Fibroblast of villous mesenchyme (primary cell): ENCODE data around the gene STUM. TPM values are rescaled to one million over a fixed set of nuclear protein-coding genes. Genes with fewer than 3 reads are reported as not detected.

Experiments
- DNase-seq: peaks from one replicate; pipeline ENCODE4 v3.0.0-alpha.2; 2010; ENCODE audit warnings: low read depth
- H3K4me3 ChIP-seq: 2 replicates; pipeline ENCODE4 v1.5.1; 2011; ENCODE audit warnings: low read depth, mild to moderate bottlenecking, low read length
- total RNA-seq: library from RNA; depleted of rRNA; stranded (reverse); fragments of >200 nt; gene quantifications from 2 replicates; pipeline ENCODE4 v1.2.3, GENCODE V29; 2012
- TF ChIP-seq, protein P1 (sequence below): IDR thresholded peaks from 2 replicates; pipeline ENCODE4 v1.5.1; 2012; ENCODE audit warnings: low read depth, mild to moderate bottlenecking, low read length; ENCODE audit not compliant: insufficient read depth

The STUM gene
- total RNA-seq, 1 donor: under 0.01 TPM

DNA sequence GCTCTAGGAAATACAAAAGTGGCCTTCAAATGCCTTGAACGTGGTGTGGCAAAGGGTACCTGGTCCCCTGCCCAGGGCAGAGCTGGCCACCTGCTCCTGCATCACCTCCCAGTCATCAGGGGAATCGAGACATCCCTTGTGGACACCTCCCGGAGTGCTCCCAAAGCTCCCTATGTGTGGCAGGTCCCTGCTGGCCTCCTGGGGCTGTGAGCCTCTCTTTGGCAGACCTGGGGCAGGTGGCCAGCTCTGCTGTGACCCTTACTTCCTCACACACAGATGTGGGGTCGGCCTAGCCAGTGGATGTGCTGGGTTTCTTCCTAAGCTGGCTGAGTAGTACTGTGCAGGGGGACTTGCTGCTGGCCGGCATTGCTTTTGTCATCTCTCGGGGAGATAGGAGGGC lies 104.0 kb downstream of the STUM start:
- TF ChIP-seq, protein P1, sequence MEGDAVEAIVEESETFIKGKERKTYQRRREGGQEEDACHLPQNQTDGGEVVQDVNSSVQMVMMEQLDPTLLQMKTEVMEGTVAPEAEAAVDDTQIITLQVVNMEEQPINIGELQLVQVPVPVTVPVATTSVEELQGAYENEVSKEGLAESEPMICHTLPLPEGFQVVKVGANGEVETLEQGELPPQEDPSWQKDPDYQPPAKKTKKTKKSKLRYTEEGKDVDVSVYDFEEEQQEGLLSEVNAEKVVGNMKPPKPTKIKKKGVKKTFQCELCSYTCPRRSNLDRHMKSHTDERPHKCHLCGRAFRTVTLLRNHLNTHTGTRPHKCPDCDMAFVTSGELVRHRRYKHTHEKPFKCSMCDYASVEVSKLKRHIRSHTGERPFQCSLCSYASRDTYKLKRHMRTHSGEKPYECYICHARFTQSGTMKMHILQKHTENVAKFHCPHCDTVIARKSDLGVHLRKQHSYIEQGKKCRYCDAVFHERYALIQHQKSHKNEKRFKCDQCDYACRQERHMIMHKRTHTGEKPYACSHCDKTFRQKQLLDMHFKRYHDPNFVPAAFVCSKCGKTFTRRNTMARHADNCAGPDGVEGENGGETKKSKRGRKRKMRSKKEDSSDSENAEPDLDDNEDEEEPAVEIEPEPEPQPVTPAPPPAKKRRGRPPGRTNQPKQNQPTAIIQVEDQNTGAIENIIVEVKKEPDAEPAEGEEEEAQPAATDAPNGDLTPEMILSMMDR: no peak
- no peak for DNase-seq
- H3K4me3 ChIP-seq: no peak overlapping the region

DNA sequence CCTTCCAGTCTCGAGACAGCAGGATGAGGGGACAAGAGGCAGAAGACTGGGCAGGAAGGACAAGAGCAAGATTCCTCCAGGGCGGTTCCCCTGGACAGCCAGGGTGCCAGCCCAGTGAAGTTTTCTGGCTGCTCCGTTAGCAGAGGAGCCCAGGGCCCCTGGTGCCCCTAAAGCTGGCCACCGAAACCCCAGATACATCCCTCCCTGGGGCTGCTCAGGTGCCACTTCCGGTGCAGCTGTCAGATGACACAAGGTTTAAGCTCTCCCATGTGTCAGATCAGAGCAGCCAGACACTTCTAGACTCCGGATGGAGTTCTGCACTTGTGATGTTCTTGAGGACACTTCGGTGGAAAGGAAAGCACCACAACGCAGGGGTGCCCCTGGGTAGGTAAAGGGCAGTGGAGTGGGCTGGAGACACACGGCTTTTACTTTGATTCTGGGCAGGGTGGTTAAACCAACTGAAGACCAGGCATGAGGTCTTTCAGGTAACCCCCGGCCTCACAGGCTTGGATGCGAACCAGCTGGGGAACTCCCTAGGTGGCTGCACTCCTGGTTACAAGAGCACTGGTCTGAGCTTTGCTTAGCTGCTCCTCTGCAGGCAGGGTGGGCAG lies 104.9 kb downstream of the STUM start:
- H3K4me3 ChIP-seq: no peak overlapping the region
- TF ChIP-seq, protein P1: no peak
- no peak for DNase-seq

DNA sequence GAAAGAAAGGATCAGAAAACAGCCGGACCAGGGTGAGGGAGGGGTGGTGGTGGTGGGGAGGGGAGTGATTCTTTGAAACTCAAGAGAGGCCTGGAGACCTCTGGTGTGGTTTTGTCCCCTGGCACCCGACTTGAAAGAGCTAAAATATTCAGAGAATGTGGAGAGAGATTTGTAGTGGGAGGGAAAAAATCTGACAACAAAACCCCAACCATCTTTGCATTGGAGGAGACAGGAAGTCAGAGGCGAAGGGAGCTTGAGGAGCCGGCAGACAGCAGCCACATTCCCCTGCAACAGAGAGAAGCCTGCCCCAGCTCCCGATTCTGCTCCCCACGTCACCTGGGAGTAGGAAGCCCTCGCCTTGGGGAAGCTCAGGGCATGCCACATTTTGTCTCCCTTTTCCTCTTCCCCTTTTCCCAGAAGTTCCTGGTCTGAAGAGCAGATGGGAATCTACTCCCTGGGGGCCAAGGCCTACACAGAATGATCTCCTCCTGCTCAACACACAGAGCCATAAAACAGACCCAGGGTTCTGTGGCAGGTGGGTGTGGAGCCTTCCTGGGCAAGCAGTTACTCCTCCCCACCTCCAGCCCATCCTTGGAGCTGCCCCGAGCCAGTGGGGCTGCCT lies 105.6 kb downstream of the STUM start:
- TF ChIP-seq, protein P1: no peak
- DNase-seq: peak; percentile 39
- no peak overlapping the region for H3K4me3 ChIP-seq

DNA sequence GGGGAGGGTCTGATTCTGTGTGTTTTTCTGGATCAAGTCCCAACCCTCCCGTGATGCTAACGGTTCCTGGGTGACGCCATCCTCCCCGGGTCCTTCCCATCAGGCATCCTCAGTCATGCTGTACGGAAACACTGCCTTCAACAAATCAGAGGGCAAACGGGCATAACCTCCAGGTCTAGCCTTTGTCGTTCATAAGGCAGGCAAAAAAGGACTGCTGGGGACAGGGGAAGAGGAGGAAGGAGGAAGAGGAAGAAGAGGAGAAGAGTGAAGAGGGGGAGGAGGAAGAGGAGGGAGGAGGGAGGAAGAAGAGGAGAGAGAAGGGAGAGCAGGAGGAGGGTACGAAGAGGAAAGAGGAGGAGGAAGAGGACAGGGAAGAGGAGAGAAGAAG lies 106.1 kb downstream of the STUM start:
- DNase-seq: no peak
- H3K4me3 ChIP-seq: no peak overlapping the region
- TF ChIP-seq, protein P1: no peak

DNA sequence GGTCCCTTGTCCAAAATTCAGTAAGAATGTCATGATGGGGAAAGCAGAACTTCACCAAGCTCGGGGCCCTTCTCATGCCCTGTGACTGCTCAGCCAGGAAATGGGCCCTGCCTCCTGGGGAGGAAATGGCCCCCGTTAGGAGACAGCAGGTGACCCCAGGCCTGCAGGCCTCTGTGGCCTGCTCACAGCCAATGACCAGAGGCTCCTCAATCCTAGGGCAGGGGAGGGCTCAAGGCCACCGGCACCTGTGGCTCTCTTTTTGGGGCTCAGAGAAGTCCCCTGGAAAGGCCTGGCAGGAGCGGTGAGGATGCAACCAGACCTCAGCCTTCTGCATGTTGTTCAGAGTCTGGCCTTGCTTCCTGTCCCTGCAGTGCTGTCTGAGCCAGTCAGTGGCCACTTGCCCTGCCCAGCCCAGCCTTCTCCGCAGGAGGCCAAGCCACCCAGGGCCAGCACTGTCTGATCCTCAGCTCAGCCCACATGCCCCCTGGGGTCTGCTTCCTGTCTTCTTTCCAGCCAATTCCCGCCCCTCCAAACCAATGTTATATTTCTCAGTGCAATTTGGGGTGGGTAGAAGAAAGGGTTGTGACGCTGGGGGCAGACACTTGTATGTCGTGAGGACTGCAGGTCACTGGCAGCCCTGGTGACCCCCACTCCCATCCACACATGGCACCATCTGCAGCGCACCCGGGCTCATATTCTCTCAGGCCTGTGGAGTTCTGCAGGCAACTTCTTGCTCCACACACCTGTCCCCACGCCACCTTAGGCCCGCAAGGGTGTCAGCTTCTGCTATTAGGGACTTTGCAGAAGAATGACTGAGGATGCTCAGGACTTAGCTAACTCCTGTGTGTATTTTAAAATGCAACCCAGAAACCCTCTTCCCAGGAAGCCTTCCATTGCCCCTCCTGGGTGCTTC lies 106.9 kb downstream of the STUM start:
- TF ChIP-seq, protein P1: no peak
- no peak for DNase-seq

DNA sequence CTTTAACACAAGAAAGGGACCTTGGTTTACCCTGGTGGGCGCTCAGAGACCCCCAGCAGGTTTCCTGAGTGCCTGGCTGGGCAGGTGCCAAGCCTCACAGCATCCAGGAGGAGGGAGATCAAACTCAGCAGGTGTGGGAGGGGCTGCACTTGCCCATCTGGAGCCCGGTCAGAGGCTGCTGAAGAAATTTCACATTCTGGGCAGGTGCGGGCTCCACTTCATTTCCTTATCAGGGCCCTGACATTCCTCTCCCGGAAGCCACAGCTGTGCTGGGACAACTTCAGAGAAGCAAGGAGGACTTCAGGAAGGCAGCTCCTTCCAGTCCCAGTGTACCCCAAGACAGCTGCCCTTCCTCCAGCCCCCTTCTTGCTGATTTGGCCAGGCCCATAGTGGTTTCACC lies 107.6 kb downstream of the STUM start:
- no peak for DNase-seq
- TF ChIP-seq, protein P1: no peak
- no peak overlapping the region for H3K4me3 ChIP-seq

More for the DNA sequence above, 106.9 kb downstream of the STUM start:
- no peak overlapping the region for H3K4me3 ChIP-seq
